H9 (cell line): Measurements from ENCODE around the gene SCN5A. TPM values are rescaled to one million over a fixed set of nuclear protein-coding genes. Genes with fewer than 3 reads are reported as not detected.

Experiments
- DNase-seq: peaks from one replicate; pipeline ENCODE4 v3.0.0-alpha.2; 2017
- H2AFZ ChIP-seq: one replicate; pipeline ENCODE4 v1.6.1; 2013; ENCODE audit warnings: mild to moderate bottlenecking, low read length, control low read depth, moderate library complexity
- H2AK5ac ChIP-seq: 2 replicates; pipeline ENCODE4 v1.6.1; 2013; ENCODE audit warnings: low read length, control low read depth, mixed read lengths; ENCODE audit not compliant: insufficient read length
- H2BK120ac ChIP-seq: one replicate; pipeline ENCODE4 v1.6.1; 2013; ENCODE audit warnings: low read depth, mild to moderate bottlenecking, low read length, control low read depth, inconsistent platforms; ENCODE audit not compliant: poor library complexity, severe bottlenecking
- H2BK12ac ChIP-seq: 2 replicates; pipeline ENCODE4 v1.6.1; 2013; ENCODE audit warnings: low read length, control low read depth, mixed read lengths, low read depth; ENCODE audit not compliant: insufficient read length
- H2BK15ac ChIP-seq: 2 replicates; pipeline ENCODE4 v1.6.1; 2013; ENCODE audit warnings: low read depth, low read length, control low read depth
- H2BK20ac ChIP-seq: one replicate; pipeline ENCODE4 v1.6.1; 2013; ENCODE audit warnings: low read depth, mild to moderate bottlenecking, low read length, control low read depth, inconsistent platforms; ENCODE audit not compliant: poor library complexity, severe bottlenecking
- H2BK5ac ChIP-seq: 2 replicates; pipeline ENCODE4 v1.6.1; 2013; ENCODE audit warnings: low read length, control low read depth, mixed read lengths; ENCODE audit not compliant: insufficient read length
- H3K14ac ChIP-seq: 2 replicates; pipeline ENCODE4 v1.6.1; 2013; ENCODE audit warnings: low read length, control low read depth; ENCODE audit not compliant: insufficient read depth
- H3K18ac ChIP-seq: 2 replicates; pipeline ENCODE4 v1.6.1; 2013; ENCODE audit warnings: low read depth, mild to moderate bottlenecking, mixed read lengths, low read length, control low read depth; ENCODE audit not compliant: insufficient read length
- H3K23ac ChIP-seq: 2 replicates; pipeline ENCODE4 v1.6.1; 2013; ENCODE audit warnings: low read length, control low read depth, mixed read lengths, low read depth; ENCODE audit not compliant: insufficient read length
- H3K23me2 ChIP-seq: 2 replicates; pipeline ENCODE4 v1.6.1; 2013; ENCODE audit warnings: low read depth, mild to moderate bottlenecking, mixed read lengths, low read length, control low read depth; ENCODE audit not compliant: insufficient read length, poor library complexity, severe bottlenecking
- H3K27ac ChIP-seq: 2 replicates; pipeline ENCODE4 v1.5.1; 2013; ENCODE audit warnings: low read length, control low read depth, mixed read lengths, low read depth; ENCODE audit not compliant: insufficient read length
- H3K27me3 ChIP-seq: 2 replicates; pipeline ENCODE4 v1.6.1; 2013; ENCODE audit warnings: low read length, control low read depth, inconsistent platforms; ENCODE audit not compliant: insufficient read depth
- H3K4ac ChIP-seq: 2 replicates; pipeline ENCODE4 v1.6.1; 2013; ENCODE audit warnings: low read depth, mild to moderate bottlenecking, control low read depth, inconsistent platforms, low read length, moderate library complexity
- H3K4me1 ChIP-seq: 2 replicates; pipeline ENCODE4 v1.6.1; 2013; ENCODE audit warnings: low read length, control low read depth, inconsistent platforms; ENCODE audit not compliant: insufficient read depth
- H3K4me2 ChIP-seq: 2 replicates; pipeline ENCODE4 v1.6.1; 2013; ENCODE audit warnings: low read length, control low read depth, mixed read lengths; ENCODE audit not compliant: insufficient read length, insufficient read depth
- H3K56ac ChIP-seq: 2 replicates; pipeline ENCODE4 v1.6.1; 2013; ENCODE audit warnings: low read depth, mild to moderate bottlenecking, mixed read lengths, low read length, control low read depth; ENCODE audit not compliant: insufficient read length
- H3K79me1 ChIP-seq: 2 replicates; pipeline ENCODE4 v1.6.1; 2013; ENCODE audit warnings: low read depth, mild to moderate bottlenecking, moderate library complexity, low read length, control low read depth, inconsistent platforms; ENCODE audit not compliant: insufficient read depth, poor library complexity, severe bottlenecking
- H3K79me2 ChIP-seq: 2 replicates; pipeline ENCODE4 v1.6.1; 2013; ENCODE audit warnings: low read length, control low read depth, inconsistent platforms; ENCODE audit not compliant: insufficient read depth
- H3K9ac ChIP-seq: 2 replicates; pipeline ENCODE4 v1.6.1; 2013; ENCODE audit warnings: low read length, control low read depth, mixed read lengths; ENCODE audit not compliant: insufficient read length; ENCODE audit errors: extremely low read depth
- H3K9me3 ChIP-seq: one replicate; pipeline ENCODE4 v1.6.1; 2013; ENCODE audit warnings: low read depth, low read length, inconsistent platforms; ENCODE audit not compliant: control insufficient read depth
- H3T11ph ChIP-seq: one replicate; pipeline ENCODE4 v1.6.1; 2013; ENCODE audit warnings: mild to moderate bottlenecking, low read length, control low read depth, inconsistent platforms
- H4K20me1 ChIP-seq: one replicate; pipeline ENCODE4 v1.6.1; 2013; ENCODE audit not compliant: control insufficient read depth, insufficient read length, insufficient read depth
- H4K5ac ChIP-seq: 2 replicates; pipeline ENCODE4 v1.6.1; 2013; ENCODE audit warnings: low read depth, mild to moderate bottlenecking, mixed read lengths, low read length, control low read depth; ENCODE audit not compliant: insufficient read length
- H4K8ac ChIP-seq: replicated peaks from 2 replicates; pipeline ENCODE4 v1.6.1; 2013; ENCODE audit warnings: low read length, control low read depth, mixed read lengths, low read depth; ENCODE audit not compliant: insufficient read length
- H4K91ac ChIP-seq: 2 replicates; pipeline ENCODE4 v1.6.1; 2013; ENCODE audit warnings: low read depth, mild to moderate bottlenecking, moderate library complexity, mixed read lengths, low read length, control low read depth; ENCODE audit not compliant: insufficient read length
- H3K27ac Mint-ChIP-seq, 3 experiments: 2 replicates in 2 of 3; 3 replicates in 1 of 3; pipeline ENCODE4 v1.8.0; 2020 to 2021; ENCODE audit warnings: mixed read lengths in 3 of 3, mild to moderate bottlenecking in 1 of 3, moderate library complexity in 1 of 3
- H3K27me3 Mint-ChIP-seq: 2 replicates; pipeline ENCODE4 v1.8.0; 2021; ENCODE audit warnings: low read depth, mild to moderate bottlenecking, moderate library complexity, mixed read lengths
- H3K36me3 Mint-ChIP-seq, 3 experiments: 2 replicates in 2 of 3; 3 replicates in 1 of 3; pipeline ENCODE4 v1.8.0; 2020 to 2021; ENCODE audit warnings: low read depth in 3 of 3, mixed read lengths in 3 of 3; ENCODE audit not compliant: insufficient read depth in 1 of 3
- H3K4me1 Mint-ChIP-seq, 2 experiments: 2 replicates each; pipeline ENCODE4 v1.8.0; 2020; ENCODE audit warnings: mixed read lengths in 2 of 2
- H3K4me3 Mint-ChIP-seq, 2 experiments: 2 replicates in 1 of 2; 3 replicates in 1 of 2; pipeline ENCODE4 v1.8.0; 2020 to 2021; ENCODE audit warnings: mild to moderate bottlenecking in 2 of 2, mixed read lengths in 2 of 2, moderate library complexity in 1 of 2
- H3K9me3 Mint-ChIP-seq, 2 experiments: 2 replicates in 1 of 2; 3 replicates in 1 of 2; pipeline ENCODE4 v1.8.0; 2020; ENCODE audit warnings: mild to moderate bottlenecking in 2 of 2, mixed read lengths in 2 of 2, moderate library complexity in 1 of 2
- WGBS: extraction: QIAGEN DNeasy Blood & Tissue Kit; methylation state at CpG from one replicate; pipeline ENCODE4 v1.1.7; 2013; ENCODE audit warnings: missing lambda C conversion rate, low lambda C conversion rate, mixed read lengths; ENCODE audit not compliant: insufficient read length; ENCODE audit errors: extremely low coverage; 5-methylcytosine and 5-hydroxymethylcytosine counted together
- total RNA-seq: library from RNA; stranded (reverse); gene quantifications from 2 replicates; pipeline ENCODE4 v1.2.1, GENCODE V29; 2021
- TF ChIP-seq, protein P1 (sequence below): fragments of 200-600 bp; sonication (generic); conservative IDR thresholded peaks from 3 replicates; pipeline ENCODE4 v1.8.0; 2021; ENCODE audit warnings: antibody characterized with exemption, mild to moderate bottlenecking

SCN5A gene
- total RNA-seq, 1 experiment from 2014 or later, result 6.5 TPM

DNA sequence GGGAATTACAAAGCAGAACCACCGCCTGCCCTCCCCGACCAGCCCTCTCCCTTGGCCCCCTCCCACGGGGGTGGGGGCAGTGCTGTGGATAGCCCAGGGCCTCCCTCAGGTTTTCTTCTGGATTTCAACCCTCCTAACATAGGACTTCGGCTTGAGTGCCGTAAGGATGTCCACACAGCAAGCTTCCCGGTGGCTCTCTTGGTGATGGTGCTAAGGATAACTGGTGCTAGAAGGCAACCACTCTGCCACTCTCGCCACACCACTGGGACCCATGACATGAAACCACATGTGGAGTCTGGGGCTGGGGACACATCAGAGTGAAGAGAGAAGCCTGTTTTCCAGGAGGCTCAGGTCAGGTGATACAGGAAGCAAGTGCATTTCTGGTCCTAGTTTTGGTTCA, 35.4 kb downstream of the SCN5A start:
- Histone ChIP-seq H3K4ac (no peak overlapping the region), H2AK5ac (no peak overlapping the region), H2BK120ac (no peak overlapping the region), H3T11ph (no peak overlapping the region), H2BK5ac (no peak overlapping the region), H3K18ac (no peak overlapping the region), H4K8ac (no peak overlapping the region), H3K9me3 (no peaks in the 10 kb centered on the region), H2BK20ac (no peak overlapping the region), H3K27ac (no peak overlapping the region), H3K79me1 (no peaks in the 10 kb centered on the region), H3K14ac (no peak overlapping the region), H3K9ac (no peak overlapping the region), H3K23ac (no peak overlapping the region), H4K5ac (no peak overlapping the region), H3K4me1 (no peaks in the 10 kb centered on the region), H3K27me3 (no peaks in the 10 kb centered on the region), H3K23me2 (no peaks in the 10 kb centered on the region), H2AFZ (no peak overlapping the region), H2BK15ac (no peak overlapping the region), H3K56ac (no peak overlapping the region), H3K4me2 (no peak overlapping the region), H3K79me2 (no peaks in the 10 kb centered on the region), H4K91ac (no peak overlapping the region), H4K20me1 (no peaks in the 10 kb centered on the region), H2BK12ac (no peak overlapping the region)
- Mint-ChIP-seq H3K36me3 (no peaks in the 10 kb centered on the region; a peak in 1 of 7 replicates), H3K4me3 (no peak overlapping the region), H3K27ac (no peak overlapping the region), H3K9me3 (no peaks in the 10 kb centered on the region), H3K4me1 (peaks cover 14 to 18% of the 10 kb centered on the region in 2 experiments), H3K27me3 (peaks cover 9% of the 10 kb centered on the region)
- no peak for DNase-seq
- TF ChIP-seq, protein P1, sequence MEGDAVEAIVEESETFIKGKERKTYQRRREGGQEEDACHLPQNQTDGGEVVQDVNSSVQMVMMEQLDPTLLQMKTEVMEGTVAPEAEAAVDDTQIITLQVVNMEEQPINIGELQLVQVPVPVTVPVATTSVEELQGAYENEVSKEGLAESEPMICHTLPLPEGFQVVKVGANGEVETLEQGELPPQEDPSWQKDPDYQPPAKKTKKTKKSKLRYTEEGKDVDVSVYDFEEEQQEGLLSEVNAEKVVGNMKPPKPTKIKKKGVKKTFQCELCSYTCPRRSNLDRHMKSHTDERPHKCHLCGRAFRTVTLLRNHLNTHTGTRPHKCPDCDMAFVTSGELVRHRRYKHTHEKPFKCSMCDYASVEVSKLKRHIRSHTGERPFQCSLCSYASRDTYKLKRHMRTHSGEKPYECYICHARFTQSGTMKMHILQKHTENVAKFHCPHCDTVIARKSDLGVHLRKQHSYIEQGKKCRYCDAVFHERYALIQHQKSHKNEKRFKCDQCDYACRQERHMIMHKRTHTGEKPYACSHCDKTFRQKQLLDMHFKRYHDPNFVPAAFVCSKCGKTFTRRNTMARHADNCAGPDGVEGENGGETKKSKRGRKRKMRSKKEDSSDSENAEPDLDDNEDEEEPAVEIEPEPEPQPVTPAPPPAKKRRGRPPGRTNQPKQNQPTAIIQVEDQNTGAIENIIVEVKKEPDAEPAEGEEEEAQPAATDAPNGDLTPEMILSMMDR, result no peak
- no CpG with 5 or more reads among the region's 7 CpGs for WGBS
